CD1c-positive myeloid dendritic cell (primary cell): ENCODE measurements around the gene LMO3.
"Not testable (repeated sequence)": the region's sequence is repeated elsewhere in the genome, so short reads cannot be mapped to it uniquely, and the experiment has no call there.

Source experiments
- DNase-seq: peaks from one replicate; pipeline ENCODE4 v3.0.0-alpha.2; 2016; ENCODE audit errors: extremely low spot score

Gene LMO3

DNA sequence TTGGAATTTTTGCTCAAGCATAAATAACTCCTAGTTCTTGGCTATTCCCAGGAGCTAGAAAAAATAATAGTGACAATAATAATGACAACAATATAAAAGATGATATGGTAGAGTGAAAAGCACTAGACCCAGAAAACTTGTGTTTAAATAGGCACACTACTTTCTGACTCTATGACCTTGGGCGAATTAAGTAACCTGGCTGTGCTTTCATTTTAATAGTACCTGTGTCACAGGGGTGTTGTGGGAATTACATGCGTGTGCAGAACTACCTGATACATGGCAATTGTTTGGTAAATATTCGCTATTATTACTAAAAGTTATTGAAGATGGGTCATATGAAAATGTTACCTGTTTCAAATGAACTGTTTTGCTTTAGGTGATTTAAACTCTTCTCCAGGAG lies 60.1 kb downstream of the LMO3 start:
- DNase-seq, result no peak

DNA sequence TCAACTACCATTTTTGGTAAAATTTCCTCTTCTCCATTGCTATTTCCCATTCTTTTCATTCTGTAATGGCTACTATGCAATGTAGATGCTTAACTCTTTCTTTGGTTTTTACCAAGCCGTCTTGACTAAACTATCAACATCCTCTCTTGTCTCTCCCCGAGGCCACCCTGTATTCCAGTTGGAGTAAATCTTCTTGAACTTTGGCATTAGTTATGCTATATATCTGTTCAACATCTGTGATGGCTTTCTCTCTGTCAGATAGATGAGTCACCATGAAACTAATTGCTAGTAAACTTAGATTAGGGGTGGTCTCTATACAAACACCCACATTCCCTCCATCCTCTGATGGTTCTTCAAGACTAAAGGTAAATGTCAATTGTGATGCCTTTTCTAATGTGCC lies 63.4 kb downstream of the LMO3 start:
- DNase-seq, result no peak

DNA sequence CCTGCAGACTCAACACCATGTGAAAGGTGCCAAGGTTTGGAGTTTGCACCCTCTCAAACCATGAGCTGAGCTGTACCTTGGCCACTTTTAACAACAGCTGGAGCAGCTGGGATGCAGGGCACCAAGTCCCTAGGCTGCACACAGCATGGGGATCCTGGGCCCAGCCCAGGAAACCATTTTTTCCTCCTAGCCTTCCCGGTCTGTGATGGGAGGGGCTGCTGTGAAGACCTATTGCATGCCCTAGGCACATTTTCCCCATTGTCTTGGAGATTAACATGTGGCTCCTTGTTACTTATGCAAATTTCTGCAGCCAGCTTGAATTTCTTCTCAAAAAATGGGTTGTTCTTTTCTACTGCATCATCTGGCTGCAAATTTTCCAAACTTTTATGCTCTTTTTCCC lies 68.3 kb downstream of the LMO3 start:
- not testable (repeated sequence) for DNase-seq

DNA sequence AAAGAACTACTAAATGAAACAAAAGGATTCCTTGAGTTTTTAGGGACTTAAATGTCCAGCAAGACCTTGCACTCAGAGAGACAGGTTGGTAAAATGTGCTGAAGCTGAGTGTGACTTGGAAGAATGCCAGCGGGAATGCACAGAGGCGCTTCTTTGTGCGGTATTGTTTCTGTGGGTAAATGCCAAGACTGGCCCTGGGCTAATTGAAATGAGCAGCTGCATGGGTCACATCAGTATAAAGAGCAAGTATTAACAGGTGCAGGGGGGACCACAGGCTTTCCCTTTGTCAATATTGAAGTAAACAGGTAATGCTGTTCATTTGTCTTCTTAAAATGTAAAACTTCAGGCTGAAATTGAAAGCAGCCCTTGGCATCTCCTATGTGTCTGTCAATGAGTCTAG lies 74.3 kb downstream of the LMO3 start:
- no peak for DNase-seq

DNA sequence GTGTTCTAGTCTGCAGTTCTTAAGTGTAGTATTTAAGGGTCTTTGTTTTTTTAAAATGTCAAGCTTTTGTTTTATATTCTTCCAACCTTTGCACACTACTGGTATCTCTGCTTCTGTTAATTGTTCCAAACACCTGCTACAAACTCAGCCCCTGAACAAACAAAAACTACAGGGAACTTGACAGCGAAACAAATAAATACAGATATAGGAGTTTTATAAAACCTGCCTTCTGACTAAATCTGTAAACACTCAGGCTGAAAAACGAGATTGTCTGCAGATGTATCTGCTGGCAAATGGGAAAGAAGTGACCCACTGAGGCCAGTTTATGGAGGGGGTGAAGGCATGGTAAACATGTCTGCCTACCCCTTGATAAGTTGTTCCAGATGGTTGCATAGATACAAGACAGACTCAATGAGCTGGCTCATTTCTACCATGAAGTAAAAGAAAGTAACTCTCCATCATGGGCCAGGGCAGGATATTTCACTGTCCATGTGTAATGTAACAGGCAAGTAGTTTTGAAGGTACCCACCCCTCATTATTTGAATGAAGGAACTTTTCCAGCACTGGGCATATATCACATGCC lies 75.6 kb downstream of the LMO3 start:
- DNase-seq, result no peak

DNA sequence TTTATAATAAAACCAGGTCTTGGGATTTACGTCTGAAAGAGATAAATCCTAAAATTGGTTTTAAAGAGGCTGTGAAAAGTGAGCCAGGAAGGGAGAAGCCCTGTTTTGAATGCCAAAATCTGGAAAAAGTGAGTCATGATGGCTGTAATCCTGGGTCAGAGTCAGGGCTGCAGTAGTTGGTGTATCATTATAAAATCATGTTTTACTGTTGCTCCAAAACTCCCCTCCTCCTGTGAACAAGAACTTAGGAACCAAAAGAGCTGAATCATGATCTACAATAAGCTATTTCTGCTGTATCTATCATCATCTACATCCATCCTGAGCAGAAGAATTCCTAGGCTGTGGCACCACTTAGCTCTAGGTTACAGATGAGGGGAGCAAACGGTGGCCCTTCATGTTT lies 79.3 kb downstream of the LMO3 start:
- no peak for DNase-seq

DNA sequence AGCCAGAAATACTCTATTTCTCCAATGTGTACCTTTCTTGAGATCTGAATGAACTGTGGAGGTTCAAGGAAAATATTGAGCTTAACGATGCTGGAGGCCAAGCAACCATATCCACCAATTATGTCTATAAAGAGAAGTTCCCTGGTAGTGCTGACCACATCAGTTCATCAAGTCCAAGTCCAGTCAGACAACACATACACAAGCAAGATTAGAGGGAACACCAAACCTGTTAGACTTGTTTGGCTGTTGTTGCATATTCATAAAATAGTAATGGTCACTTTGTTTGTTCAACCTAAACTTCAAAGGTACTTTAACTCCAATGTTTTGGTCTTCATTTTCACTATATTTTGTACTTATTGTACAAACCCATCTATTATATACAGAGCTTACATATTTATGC lies 81.6 kb downstream of the LMO3 start:
- DNase-seq, result no peak

DNA sequence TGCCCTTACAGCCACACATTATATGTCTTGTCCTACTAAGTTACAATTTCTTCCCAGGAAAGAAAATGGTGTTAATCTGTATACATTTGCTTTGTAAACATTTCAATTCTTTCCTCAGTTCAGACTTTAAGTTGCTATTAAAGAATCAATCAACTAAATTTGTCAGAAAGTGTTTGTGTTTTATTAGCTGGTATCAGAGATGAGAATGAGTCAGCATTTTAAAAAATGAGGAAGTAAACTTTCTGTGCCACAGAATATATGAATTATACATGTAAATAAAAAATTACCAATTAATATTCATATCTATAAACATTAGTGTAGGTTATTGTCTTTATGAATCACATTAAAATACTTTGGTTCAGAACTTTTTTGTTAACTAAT lies 82.0 kb downstream of the LMO3 start:
- peak; percentile 3 for DNase-seq

DNA sequence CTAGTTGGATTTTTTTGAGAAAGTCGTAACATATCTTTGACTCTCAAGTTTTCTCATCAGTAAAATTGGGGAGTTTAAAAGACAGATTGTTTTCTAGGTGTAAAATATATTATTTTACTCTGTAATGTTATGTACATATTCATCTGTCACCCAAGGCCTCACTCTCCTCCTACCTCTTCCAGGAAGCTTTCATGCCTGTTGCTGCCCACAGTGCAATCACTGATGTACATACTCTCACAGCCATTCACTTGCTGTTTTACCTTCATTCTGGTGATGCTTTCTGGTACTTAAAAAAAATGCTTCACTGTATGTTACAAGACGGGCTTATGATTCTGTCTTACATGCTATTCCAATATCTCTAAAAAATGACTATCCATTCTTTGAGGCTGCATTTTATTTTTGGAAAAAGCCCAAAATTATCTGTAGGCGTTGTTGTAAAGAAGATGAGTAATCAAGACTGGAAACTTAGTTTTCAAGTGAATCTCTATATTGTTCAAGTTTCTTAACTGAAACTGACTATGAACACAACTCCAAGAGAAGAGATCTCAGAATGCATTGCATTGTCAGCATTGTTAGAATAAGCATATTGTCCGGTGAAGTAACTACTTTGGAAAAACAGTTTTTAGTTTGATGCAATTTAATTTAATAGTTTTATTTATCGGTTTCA lies 82.5 kb downstream of the LMO3 start:
- DNase-seq, result no peak

DNA sequence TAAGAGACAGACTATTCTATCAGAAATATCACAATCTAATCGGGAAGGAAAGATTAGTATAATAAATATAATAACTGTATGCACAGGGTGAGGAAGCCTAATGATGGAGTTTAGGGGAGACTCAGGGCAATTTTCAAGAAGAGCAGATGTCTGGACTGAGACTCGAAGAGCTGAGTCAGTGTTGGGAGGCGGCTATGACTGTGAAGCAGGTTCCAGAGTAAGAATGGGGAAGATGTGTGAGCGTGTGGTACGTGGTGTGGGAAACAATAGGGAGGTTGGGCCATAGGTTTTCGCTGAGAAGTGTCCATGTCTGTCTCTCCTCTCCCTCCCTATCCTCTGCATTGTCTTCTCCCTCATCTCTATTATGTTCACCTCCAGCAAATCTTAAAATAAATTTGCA lies 85.6 kb downstream of the LMO3 start:
- DNase-seq, result no peak

DNA sequence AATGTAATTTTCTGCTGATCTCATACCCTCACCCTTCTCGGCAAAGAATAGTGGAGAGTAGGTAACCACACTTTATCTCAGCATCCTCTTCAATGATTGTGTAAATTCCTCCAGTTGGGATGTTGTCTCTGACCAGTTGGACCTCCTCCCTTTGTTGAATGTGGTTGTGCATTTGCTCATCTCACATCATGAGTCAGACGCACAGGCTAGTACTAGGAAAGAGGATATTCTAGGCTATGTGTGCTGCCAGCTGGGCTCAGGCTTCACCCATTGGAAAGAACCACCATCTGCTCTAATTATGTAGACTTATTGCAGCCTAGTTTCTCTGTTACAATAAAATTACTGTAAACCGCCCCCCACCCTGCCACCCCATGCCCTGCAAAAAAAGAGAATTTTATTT lies 90.3 kb downstream of the LMO3 start:
- no peak for DNase-seq

DNA sequence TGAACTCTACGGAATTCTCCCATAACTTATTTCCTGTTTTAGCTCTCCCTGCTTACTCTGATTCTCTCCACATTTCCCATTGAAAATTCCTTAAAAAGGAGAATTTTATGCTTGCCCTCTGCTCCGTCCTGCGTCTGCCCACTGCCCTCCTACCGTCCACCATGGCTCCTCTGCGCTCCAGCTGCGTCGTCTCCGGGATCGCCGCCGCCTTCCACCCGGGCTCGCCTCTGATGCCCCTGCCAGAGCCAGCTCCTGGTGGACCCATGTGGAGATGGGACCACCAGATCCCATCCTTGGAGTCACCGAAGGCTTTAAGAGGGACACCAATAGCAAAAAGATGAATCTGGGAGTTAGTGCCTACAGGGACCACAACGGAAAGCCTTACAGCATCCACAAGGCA lies 92.7 kb downstream of the LMO3 start:
- DNase-seq, result no peak

DNA sequence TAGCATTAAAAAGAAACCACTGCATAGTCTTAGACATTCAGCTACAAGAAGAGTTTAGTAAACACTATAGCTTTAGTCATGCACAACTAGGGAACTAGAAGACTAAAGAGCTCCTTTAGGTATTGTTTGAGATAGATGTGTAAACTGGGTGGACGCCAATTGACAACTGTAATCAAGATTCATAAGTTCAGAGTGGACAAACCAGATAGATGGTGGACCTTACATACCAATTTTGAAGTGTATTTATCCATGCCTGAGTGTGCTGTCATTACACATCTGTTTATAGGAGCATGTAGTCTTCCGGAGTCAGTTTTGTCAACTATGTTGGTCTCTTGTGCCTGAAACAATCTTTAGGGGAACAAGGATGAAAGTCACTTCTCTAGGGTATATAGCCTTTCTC lies 96.6 kb downstream of the LMO3 start:
- no peak for DNase-seq

DNA sequence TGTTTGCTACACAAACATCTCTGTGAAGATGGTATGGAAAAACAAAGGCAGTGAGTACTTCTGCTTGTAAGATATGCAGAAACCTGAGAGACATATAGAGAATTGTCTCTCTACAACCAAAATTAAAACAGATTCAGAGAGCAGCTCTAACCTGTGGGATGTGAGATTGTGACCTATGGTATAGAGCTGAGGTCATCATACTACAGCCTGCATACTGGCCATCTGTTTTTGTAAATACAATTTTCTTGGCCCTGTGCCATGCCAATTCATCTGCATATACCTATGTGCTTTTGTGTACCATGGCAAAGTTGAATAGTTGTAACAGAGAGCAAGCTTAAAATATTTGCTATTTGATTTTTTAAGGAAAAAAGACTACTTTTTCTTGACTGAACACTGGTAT lies 99.6 kb downstream of the LMO3 start:
- DNase-seq, result no peak

DNA sequence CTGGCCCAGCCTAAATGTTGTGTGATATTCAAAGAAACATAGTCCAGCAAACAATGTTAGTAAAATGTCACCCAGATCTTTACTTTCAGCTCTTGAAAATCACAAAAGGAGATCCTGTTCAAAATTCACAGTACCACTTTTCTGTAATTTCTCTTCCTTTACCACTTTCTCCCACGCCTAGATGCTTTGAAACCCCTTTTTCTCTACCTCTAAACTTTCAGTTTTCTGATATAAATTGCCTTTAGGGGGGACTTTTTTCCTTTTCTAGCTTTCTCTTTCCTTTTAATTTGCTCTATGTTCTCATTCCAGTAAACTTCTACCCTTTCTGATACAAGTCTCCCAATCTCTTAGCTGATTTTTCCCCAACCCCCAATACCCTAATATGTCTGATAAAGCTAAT lies 101.8 kb downstream of the LMO3 start:
- no peak for DNase-seq

DNA sequence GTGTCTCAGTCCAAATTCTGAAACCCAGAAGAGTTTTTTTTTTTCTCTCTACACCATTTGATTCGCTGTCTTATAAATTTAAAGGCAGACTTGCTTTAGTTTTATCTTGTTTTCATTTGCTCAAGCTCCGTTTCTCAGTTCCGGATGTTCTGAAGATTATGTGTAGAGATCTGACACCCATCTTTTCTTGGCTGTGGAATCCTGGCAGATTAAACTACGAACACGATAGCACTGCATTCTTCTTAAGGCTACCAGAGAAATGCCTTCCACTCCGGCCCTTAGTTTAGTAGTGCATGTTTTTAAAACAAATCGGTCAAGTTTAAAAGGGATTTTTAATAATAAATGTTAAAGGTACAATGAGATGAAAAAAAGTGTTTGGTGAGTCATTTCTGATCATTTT lies 106.4 kb downstream of the LMO3 start:
- DNase-seq, result no peak
